Lower lobe of right lung (tissue), 2 donors: ENCODE data around the gene STK40. TPM values are rescaled to one million over a fixed set of nuclear protein-coding genes. Genes with fewer than 3 reads are reported as not detected.
A peak's percentile ranks its signal among the peaks of the same experiment; 100 is the strongest.

ENCODE experiments used
- ATAC-seq, 2 donors: fragments of 200-7000 bp; cut with Tn5 transposase; one replicate each; pipeline ENCODE4 v1.9.1; 2020 to 2022; ENCODE audit warnings: mild to moderate bottlenecking in 2 of 2, moderate library complexity in 2 of 2
- DNase-seq: peaks from one replicate; pipeline ENCODE4 v3.0.0-alpha.2; 2020
- H3K27ac ChIP-seq: fragments of 200-600 bp; one replicate; pipeline ENCODE4 v1.8.0; 2022
- H3K27me3 ChIP-seq: fragments of 200-600 bp; one replicate; pipeline ENCODE4 v1.8.0; 2022; ENCODE audit warnings: low read depth
- H3K36me3 ChIP-seq: fragments of 200-600 bp; one replicate; pipeline ENCODE4 v1.8.0; 2022; ENCODE audit warnings: mild to moderate bottlenecking
- H3K4me1 ChIP-seq: fragments of 200-600 bp; one replicate; pipeline ENCODE4 v1.8.0; 2022
- H3K4me3 ChIP-seq: fragments of 200-600 bp; one replicate; pipeline ENCODE4 v1.8.0; 2022; ENCODE audit warnings: mild to moderate bottlenecking
- H3K9me3 ChIP-seq: fragments of 200-600 bp; one replicate; pipeline ENCODE4 v1.8.0; 2022
- intact Hi-C: fragments of 100-400 bp; cut with DNase I; formaldehyde crosslinking; loops from one replicate; pipeline ENCODE4 v1.11.0; 2022
- total RNA-seq: library from RNA; stranded (reverse); fragmentation: NEBNext Ultra II Directional; extraction: Animal tissue kit (Norgen Biotek cat#: 25700); gene quantifications from one replicate; pipeline ENCODE4 v1.2.1, GENCODE V29; 2021
- TF ChIP-seq, protein P1 (sequence below): fragments of 200-600 bp; IDR thresholded peaks from one replicate; pipeline ENCODE4 v1.8.0; 2022; ENCODE audit warnings: antibody characterized with exemption, mild to moderate bottlenecking
- donor health status: DM: no; HTN: yes; CAD: no; lungs with severe emphysema.

The STK40 gene
- total RNA-seq, 1 donor from 2014 or later, result 74.2 TPM

DNA sequence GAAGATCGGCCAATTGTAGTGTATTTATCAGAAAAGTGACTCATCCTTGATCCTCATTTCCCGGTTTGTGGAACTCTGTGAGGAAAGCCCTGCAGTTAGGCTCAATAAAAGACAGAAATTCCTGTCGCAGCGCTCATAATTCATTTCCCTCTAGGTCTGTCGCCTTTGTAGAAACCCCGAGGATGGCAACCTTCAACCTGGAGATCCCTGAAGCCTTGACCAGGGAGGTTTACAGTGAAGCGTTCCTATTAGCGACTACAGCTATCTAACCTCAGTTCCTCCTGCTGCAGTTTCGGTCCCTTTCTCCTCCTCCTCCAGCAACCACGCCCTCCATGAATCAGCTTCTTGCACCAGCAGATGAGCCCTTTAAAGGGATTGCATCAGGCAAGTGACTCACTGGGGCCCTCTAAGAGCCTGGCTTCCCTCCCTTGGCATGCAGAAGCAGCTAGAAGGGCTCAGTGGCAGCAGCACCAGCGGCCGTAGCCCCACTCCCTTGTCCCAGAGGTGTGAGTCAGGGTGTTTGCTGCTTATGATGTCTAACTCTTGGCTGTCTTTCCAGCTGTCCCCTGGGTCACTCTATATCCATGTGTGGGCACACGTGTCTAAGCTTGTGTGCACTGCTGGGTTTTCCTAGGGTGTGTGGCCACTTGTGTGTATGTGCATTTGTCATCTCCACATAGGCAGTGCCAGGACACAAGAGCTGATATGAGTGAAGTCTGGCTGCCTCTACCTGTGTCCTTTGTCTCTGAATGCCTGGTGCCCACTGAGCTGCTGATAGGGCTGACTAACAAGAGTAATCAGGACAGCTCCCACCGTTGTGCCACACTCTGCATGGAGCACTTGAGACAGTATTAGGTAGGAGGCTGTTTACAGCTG lies 779 bp upstream of the STK40 start:
- intact Hi-C loops, result no loop called here

DNA sequence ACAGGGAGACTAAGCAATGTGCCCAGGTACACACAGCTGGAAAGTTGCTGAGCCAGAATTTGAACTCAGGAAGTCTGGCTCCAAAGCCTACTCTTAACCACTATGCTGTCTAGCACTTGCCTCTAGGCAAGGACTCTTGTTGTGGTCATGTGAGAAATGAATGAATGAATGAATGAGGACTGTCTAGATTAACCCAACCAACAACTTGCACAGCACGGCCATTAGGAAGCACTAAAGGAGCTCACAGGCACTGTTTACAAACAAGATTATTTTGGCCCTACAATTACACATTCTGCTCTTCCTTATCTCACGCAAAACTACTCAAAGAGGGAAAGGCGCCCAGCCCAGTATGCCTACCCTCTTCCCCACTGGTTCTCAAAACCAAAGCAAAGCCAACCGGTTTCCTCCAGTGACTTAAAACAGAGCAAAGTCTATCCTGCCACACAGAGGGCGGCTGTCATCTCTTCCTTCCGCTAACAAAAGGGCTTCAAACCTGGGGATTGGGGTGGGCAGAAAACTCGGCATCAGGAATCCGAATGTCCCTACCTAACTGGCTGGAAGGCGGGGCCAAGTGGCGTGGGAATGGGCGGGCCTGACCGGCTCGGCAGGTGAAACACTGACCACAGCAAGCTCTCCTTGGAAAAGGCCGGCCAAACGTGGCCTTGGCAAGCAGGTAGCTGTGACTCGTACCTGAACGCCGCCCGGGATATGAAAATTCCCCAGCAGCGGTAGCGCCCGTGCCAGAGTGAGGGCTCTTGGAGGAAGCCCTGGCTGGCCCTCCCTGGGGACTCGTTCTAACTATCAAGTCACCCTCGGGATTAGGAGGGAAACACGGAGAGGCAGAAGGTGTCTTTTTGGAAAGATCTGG lies 948 bp downstream of the STK40 start:
- peaks cover 75% of the 10 kb centered on the region for H3K4me1 ChIP-seq

More for the DNA sequence above, 779 bp upstream of the STK40 start:
- TF ChIP-seq, protein P1, sequence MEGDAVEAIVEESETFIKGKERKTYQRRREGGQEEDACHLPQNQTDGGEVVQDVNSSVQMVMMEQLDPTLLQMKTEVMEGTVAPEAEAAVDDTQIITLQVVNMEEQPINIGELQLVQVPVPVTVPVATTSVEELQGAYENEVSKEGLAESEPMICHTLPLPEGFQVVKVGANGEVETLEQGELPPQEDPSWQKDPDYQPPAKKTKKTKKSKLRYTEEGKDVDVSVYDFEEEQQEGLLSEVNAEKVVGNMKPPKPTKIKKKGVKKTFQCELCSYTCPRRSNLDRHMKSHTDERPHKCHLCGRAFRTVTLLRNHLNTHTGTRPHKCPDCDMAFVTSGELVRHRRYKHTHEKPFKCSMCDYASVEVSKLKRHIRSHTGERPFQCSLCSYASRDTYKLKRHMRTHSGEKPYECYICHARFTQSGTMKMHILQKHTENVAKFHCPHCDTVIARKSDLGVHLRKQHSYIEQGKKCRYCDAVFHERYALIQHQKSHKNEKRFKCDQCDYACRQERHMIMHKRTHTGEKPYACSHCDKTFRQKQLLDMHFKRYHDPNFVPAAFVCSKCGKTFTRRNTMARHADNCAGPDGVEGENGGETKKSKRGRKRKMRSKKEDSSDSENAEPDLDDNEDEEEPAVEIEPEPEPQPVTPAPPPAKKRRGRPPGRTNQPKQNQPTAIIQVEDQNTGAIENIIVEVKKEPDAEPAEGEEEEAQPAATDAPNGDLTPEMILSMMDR, result no peak
- Histone ChIP-seq H3K27ac (peak overlapping the region; percentile 97), H3K36me3 (peaks cover 23% of the 10 kb centered on the region), H3K4me3 (peak overlapping the region; percentile 99), H3K4me1 (peaks cover 68% of the 10 kb centered on the region), H3K9me3 (no peaks in the 10 kb centered on the region), H3K27me3 (no peaks in the 10 kb centered on the region)
- peak; percentile 86 to 88 for ATAC-seq
- DNase-seq, result peak; percentile 94

DNA sequence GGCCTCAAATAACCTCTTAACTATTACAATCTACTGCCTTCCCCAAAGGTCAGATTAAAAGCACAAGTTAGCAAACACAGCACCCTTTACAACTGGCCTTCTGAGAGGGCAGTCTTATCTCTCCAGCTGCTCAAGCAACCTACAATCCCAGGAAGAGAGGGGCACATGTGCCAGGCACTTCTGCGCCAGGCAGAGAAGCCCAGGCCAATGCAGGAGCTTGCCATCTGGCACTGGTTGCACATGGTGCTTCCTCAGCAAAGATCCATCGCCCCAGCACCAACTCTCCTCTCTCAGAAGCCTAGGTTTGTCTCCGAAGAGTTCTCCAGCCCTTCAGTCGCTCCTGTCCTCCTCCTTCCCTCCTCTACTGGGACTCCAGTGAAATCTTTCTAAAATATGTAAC lies 2.5 kb downstream of the STK40 start:
- Histone ChIP-seq H3K9me3 (no peaks in the 10 kb centered on the region), H3K27me3 (no peaks in the 10 kb centered on the region), H3K4me3 (no peak overlapping the region), H3K4me1 (peaks cover 72% of the 10 kb centered on the region), H3K27ac (peak overlapping the region; percentile 0), H3K36me3 (peaks cover 8% of the 10 kb centered on the region)
- intact Hi-C loops, result no loop called here
- no peak for ATAC-seq
- DNase-seq, result no peak
- TF ChIP-seq, protein P1, result no peak

More for the DNA sequence above, 948 bp downstream of the STK40 start:
- peak overlapping the region; percentile 99 for H3K4me3 ChIP-seq
- H3K27ac ChIP-seq, result peak overlapping the region; percentile 97
- H3K27me3 ChIP-seq, result no peaks in the 10 kb centered on the region
- DNase-seq (peak; percentile 90), ATAC-seq (peak; percentile 29 to 58)
- TF ChIP-seq, protein P1, result no peak
- intact Hi-C loops, result no loop called here
- no peaks in the 10 kb centered on the region for H3K9me3 ChIP-seq
- H3K36me3 ChIP-seq, result peaks cover 7% of the 10 kb centered on the region

DNA sequence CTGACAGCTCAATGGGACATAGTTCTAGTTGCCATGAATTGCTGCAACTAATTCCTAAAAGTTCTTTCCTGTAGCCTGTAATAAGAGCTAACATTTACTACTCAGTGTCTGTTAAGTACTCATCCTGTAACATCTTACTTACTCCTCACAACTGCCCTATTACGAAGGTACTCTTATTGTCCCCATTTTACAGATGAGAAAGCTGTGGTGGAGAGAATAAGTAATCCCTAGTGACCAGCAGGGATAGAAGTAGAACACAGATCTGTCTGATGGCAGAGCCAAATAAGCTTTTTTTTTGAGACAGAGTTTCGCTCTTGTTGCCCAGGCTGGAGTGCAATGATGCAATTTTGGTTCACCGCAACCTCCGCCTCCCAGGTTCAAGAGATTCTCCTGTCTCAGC lies 3.1 kb downstream of the STK40 start:
- H3K9me3 ChIP-seq, result no peaks in the 10 kb centered on the region
- peaks cover 11% of the 10 kb centered on the region for H3K36me3 ChIP-seq
- DNase-seq (no peak), ATAC-seq (no peak)
- TF ChIP-seq, protein P1, result no peak
- H3K4me1 ChIP-seq, result peaks cover 74% of the 10 kb centered on the region
- intact Hi-C loops, result no loop called here
- no peaks in the 10 kb centered on the region for H3K27me3 ChIP-seq
- H3K27ac ChIP-seq, result no peak overlapping the region
- no peak overlapping the region for H3K4me3 ChIP-seq

DNA sequence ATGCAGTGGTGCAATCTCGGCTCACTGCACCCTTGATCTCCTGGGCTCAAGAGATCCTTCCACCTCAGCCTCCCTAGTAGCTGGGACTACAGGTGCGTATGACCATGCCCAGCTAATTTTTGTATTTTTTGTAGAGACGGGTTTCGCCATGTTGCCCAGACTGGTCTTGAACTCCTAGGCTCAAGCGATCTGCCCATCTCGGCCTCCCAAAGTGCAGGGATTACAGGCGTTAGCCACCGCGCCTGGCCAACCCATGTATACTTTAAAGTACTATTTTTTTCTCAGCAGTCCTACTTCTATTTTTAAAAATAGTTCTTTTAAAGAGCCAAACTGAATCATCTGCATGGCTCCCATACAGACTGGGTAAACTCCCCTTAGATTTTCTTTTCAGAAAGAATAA lies 3.5 kb downstream of the STK40 start:
- H3K27me3 ChIP-seq, result no peaks in the 10 kb centered on the region
- H3K4me3 ChIP-seq, result no peak overlapping the region
- H3K36me3 ChIP-seq, result peaks cover 11% of the 10 kb centered on the region
- DNase-seq (no peak), ATAC-seq (no peak)
- peaks cover 74% of the 10 kb centered on the region for H3K4me1 ChIP-seq
- intact Hi-C loops, result no loop called here
- H3K9me3 ChIP-seq, result no peaks in the 10 kb centered on the region
- H3K27ac ChIP-seq, result no peak overlapping the region
- TF ChIP-seq, protein P1, result no peak
